ENCODE data around the gene LPP.

The LPP gene

DNA sequence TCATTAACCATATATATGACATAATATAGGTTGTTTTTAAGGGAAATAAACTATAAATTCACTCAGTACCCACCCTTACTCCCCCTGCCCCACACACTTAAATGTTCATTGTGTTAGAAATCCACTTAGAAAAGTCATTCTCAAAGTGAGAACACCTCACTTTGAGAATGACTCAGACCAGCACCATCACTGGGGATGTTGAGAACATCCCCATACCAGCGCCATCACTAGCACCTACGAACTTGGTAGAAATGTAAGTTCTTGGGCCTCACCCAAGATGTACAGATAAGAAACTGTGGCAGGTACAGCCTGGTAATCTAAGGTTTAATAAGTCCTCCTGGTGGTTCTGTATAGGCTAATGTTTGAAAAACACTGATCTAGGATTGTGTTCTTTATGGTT lies 362.6 kb downstream of the LPP start:
- no peak for DNase-seq (ENCODE audit: low read depth in 2 of 2)

DNA sequence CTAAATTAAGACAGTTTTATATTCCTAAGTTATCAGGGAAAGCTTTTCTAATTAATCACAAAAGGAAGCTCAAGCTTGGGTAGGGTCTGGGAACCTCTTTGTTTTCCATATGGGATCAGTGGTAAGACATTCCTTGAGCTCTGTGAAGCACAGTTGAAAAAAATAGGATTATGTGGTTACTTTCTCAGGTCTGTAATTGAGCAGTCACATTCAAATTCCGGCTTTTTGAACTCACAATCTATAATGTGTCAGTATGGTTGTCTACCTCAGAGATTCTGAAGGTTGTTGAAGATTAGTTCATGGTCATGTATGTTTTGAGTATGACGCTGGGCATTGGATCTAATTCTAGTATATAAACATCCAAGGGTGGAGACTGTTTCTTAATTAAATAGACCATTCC lies 364.5 kb downstream of the LPP start:
- no peak for DNase-seq (ENCODE audit: low read depth in 2 of 2)

GRCh38 chr3:188518835-188519452 lies 365.0 kb downstream of the LPP start:
- DNase-seq (ENCODE audit: low read depth in 2 of 2), result no peak

DNA sequence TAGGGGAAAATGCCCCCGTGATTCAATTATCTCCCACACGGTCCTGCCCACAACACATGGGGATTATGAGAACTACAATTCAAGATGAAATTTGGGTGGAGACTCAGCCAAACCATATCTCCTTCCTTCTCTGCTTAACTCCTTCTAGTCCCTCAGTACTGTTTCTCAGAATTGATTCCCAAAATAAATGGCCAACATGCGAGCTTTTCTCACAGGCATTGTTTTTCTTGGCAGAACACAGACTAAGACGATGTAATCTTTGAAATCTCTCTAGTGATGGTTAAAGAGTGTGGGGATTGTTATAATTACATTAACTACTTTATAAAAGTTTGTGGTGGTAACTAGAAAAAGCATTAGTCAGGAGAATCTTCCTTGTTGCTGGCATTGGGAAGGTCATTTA lies 366.5 kb downstream of the LPP start:
- no peak for DNase-seq (ENCODE audit: low read depth in 2 of 2)

DNA sequence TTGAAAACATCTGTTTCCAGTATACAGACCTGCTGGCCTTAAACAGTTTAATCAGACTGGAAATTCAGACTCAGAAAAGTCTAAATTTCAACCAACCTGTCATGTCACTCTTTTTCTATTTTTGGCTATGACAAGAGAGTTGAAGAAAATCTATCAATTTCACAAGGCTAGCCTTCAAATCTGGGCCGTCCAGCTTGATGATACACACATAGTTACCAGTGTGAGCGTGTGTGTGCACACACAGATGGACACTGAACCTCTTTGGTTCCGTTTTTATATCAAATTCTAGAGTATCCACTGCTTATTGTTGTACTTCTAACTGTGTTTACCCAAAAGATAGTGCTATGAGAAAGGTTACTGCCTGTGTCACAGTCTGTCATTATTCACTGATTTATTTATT lies 368.2 kb downstream of the LPP start:
- DNase-seq (ENCODE audit: low read depth in 2 of 2), result no peak

DNA sequence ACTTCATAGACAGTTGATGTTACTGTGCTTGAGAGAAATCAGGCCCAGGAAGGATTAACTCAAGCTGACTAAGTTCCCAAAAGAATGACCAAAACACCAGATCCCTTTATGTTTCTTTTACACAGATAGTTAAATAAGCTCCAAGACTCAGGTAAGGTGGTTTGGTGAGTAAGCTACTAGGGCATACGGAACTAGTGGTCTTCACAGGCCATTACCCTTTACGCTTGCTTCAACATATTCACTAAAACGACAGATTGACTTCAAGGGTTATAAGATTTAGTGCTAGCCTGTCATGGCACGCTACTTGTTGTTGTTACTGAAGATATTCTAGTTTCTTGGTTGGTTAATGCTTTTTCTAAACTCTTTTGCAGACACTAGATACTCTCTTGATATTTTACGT lies 369.3 kb downstream of the LPP start:
- no peak for DNase-seq (ENCODE audit: low read depth in 2 of 2)

DNA sequence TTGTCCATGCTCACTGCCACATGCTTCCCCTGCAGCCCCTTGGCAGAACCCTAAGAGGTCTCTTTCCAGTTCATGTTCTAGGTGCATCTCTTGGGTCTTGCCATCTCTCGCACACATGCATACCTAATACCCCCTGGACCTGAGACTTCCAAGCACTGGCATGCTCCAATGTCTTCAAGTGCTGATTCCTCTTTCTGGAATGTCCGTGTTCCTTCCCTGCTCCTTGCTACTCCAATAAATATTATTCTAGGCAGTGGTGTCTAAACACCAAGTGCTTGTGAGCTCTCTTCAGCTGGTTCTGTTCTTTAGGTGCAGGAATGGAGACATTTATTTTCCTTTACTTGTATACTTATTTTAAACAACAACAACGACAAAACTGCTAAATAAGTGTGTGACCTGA lies 370.1 kb downstream of the LPP start:
- no peak for DNase-seq (ENCODE audit: low read depth in 2 of 2)

GRCh38 chr3:188526057-188526456 lies 372.1 kb downstream of the LPP start:
- no peak for DNase-seq (ENCODE audit: low read depth in 2 of 2)

GRCh38 chr3:188527389-188527788 lies 373.4 kb downstream of the LPP start:
- no peak for DNase-seq (ENCODE audit: low read depth in 2 of 2)

GRCh38 chr3:188528396-188528795 lies 374.4 kb downstream of the LPP start:
- no peak for DNase-seq (ENCODE audit: low read depth in 2 of 2)

- DNase-seq (ENCODE audit: low read depth in 2 of 2), result no peak
These were observed 375.3 kb downstream of the LPP start for GRCh38 chr3:188529228-188529627.

- DNase-seq (ENCODE audit: low read depth in 2 of 2), result no peak
These were observed 376.3 kb downstream of the LPP start for GRCh38 chr3:188530226-188530625.

GRCh38 chr3:188531210-188531609 lies 377.3 kb downstream of the LPP start:
- DNase-seq (ENCODE audit: low read depth in 2 of 2), result peak; percentile 46 to 49

DNA sequence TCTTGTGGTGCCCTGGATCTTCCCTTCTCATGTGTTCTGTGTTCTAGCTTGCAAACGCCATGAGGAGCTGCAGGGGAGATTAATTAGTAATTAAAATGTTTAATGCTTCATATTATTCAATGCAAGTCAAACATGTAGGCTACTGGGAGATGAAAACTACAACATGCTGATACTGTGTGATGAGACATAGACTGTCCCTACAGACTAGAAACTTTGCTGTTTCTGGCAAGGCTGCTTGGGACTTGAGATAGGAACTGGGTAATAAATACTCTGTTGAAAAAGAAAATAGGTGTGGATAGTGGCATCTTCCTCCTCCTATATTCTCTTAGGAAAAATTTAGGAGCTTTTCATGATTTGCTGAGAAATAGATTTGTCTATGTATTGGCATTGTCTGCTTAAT lies 379.2 kb downstream of the LPP start:
- no peak for DNase-seq (ENCODE audit: low read depth in 2 of 2)

- no peak for DNase-seq (ENCODE audit: low read depth in 2 of 2)
These were observed 379.8 kb downstream of the LPP start for GRCh38 chr3:188533612-188534357.

- no peak for DNase-seq (ENCODE audit: low read depth in 2 of 2)
These were observed 380.7 kb downstream of the LPP start for GRCh38 chr3:188534633-188535032.

DNA sequence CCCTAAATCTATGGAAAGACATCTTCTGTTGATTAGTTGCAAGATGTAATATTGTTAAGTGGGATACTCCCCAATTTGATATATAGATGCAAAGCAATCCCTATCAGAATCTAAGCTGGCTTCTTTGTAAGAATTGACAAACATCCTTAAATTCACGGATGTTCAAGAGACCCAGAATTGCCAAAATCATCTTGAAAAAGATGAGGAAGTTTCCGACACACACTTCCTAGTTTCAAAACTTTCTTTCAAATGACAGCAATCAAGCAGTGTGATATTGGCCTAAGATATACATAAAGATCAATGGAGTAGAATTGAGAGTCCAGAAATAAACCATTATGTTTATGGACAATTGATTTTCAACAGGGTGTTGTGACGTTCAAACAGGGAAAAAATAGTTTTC lies 383.6 kb downstream of the LPP start:
- DNase-seq (ENCODE audit: low read depth in 2 of 2), result no peak

GRCh38 chr3:188539037-188539436 lies 385.1 kb downstream of the LPP start:
- DNase-seq (ENCODE audit: low read depth in 2 of 2), result no peak

DNA sequence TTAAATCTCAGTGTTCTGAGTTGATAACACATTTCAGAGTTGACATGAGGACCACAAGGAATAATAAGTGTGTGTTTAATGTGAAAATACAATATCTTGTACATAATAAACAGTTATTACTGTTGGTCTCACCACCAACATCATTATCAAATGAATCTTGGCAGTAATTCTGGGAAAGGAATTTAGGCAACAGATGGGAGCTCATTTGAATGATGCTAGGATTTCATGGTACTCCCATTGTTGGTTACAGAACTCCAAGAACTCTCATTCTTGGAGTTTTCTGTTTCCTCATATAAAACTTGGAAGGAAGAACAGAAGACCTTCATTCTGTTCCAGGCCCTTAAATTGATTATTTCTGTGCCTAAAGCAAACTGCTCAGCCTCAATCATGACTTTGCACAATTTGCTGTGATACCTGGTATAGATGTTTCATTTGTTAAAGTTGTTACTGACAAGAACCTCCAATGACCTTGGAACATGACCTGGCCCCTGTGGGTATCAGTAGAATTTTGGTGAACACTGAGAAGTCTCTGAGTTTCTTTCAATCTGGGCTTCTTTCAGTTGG lies 385.8 kb downstream of the LPP start:
- no peak for DNase-seq (ENCODE audit: low read depth in 2 of 2)

DNA sequence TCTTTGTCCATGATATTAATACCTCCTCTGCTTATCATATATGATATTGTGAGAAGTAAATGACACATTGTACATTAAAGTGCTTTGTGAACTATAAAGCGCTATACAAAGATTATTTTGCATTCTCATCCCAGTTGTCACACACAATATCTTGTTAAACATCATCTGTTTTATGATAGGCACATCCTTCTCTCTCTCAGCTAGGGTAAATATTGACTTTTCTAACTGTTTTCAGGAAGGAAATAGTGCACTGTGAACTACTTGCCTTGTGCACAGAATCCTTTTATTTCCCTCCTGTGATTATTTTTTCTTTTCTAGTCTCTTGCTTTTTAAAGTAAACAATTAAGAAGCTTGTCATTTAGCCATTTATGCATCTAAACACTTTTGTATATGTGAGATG lies 388.2 kb downstream of the LPP start:
- no peak for DNase-seq (ENCODE audit: low read depth in 2 of 2)

DNA sequence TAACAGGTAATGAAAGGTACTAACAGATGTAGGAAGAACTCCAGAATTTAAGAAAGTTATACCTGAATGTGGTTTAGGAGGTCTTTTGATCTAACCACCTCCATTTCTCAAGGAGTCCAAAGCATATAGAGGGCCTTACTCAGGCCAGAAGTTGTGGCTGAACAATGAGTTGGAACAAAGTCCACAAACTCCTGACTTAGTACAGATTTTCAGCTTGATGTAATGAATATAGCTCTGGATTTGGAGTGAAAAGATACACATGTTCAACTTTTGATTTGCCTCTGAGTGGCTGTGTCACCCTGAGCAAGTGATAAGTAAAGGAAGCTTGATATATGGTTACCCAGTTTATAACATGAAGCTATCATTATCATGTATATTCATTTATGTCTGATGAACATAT lies 390.1 kb downstream of the LPP start:
- DNase-seq (ENCODE audit: low read depth in 2 of 2), result no peak

DNA sequence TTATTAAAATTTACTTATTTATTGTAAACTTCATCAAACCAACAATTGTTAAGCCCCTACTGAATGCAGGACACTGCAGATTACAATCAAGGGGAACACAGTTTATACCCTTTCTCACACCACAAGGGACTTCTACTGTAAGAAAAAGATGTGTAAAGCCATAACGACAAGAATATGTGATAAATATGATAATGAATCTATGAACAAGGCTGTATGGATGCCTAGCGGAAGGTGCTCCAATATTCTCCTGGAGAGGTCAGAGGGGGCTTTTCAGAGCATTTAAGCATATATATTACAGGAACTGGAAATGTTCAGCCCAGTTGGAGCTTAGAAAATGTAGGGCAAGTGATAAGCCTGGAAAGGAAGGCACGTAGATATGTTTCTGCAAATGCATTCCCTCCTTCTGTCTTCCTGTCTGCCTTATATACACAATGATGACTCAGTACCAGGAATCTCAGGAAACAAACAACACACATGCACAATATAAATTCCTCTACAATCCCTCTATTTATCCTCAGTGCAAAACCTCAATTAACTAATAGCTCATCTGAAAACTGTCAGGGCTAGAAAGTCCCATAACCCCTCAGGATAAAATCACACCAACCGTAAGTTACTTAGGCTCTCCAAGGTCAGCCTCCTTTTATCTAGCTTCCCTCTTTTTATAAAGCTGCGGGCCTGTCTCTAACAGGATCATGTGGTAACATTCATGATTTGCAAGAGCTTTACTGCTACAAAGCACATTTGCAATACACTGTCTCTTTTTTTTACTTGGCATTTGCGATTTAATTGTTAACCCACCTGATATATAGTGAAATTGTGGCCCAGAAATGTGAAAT lies 393.1 kb downstream of the LPP start:
- DNase-seq (ENCODE audit: low read depth in 2 of 2), result peak in 1 of 2 experiments; percentile 45

DNA sequence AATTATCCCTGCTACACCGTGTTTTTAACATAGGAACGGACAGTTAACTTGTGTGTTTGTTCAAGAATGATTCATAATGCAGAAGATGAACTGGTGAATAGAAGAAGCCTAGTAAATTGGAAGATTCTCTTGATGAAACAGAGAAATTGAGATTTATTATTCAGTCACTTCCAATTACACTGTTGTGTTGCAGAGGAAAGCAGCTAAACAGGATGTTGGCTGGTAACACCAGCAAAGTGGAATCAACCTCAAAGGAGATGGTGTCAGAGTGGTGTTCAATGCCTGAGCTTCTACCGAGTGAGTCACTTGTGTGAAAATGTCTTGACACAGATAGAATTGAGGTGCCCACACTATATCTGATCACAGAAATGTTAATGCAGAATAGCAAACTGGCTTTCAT lies 399.6 kb downstream of the LPP start:
- DNase-seq (ENCODE audit: low read depth in 2 of 2), result no peak
